K562 (cell line): ENCODE data around the gene DPP8. TPM values are rescaled to one million over a fixed set of nuclear protein-coding genes. Genes with fewer than 3 reads are reported as not detected.

Experiments used
- ATAC-seq: fragments of 200-7000 bp; cut with Tn5 transposase; 3 replicates; pipeline ENCODE4 v1.9.1; 2020; ENCODE audit warnings: moderate library complexity
- BruUV-seq: library from RNA; stranded (reverse); fragments of 400-500 nt; replicated peaks from 2 replicates; lab custom pipeline; 2021; lab: Mats Ljungman, UMichigan
- CTCF ChIA-PET: fragments of 300-600 bp; formaldehyde crosslinking; extraction: SDS; loops from one replicate; lab custom pipeline; 2021; ENCODE audit warnings: low intra/inter-chr PET ratio; lab: Yijun Ruan, JAX
- POLR2A ChIA-PET: fragments of 300-600, 350-650 bp; sonication (Branson Sonifier 250); formaldehyde crosslinking; extraction: SDS; loops from one replicate; lab custom pipeline; 2021; ENCODE audit warnings: antibody characterized with exemption, inconsistent platforms; lab: Yijun Ruan, JAX
- DNase-seq, 4 experiments: peaks; one replicate each; pipeline versions ENCODE4 v3.0.0 to v3.0.0-alpha.2; 2011 to 2018; ENCODE audit warnings: low spot score in 3 of 4, mixed read lengths in 3 of 4; ENCODE audit errors: extremely low read depth in 1 of 4
- FAIRE-seq: peaks from 2 replicates; lab custom pipeline; 2011; peaks lifted over from hg19 to GRCh38; lab: Jason Lieb, UNC
- H2AFZ ChIP-seq: 2 replicates; pipeline ENCODE4 v1.6.0; 2011; ENCODE audit warnings: low read depth, low read length, control low read depth, inconsistent platforms
- H3K27ac ChIP-seq: fragments of 200-600 bp; 3 replicates; pipeline ENCODE4 v1.8.0; 2011; ENCODE audit warnings: low read depth, mild to moderate bottlenecking, control low read depth, inconsistent platforms, low read length, moderate library complexity, mixed read lengths; ENCODE audit errors: extremely low read depth
- H3K27me3 ChIP-seq, 2 experiments: fragments of 300-600 bp in 1 of 2; 2 replicates in 1 of 2; 3 replicates in 1 of 2; pipeline versions ENCODE4 v1.6.0 to v1.8.0; 2011; ENCODE audit warnings: inconsistent platforms in 2 of 2, low read length in 2 of 2, mild to moderate bottlenecking in 1 of 2, mixed read lengths in 1 of 2, moderate library complexity in 1 of 2; ENCODE audit not compliant: control insufficient read depth in 2 of 2, insufficient read depth in 2 of 2
- H3K36me3 ChIP-seq: fragments of 300-600 bp; 3 replicates; pipeline ENCODE4 v1.8.0; 2011; ENCODE audit warnings: mild to moderate bottlenecking, low read length, inconsistent platforms; ENCODE audit not compliant: control insufficient read depth, insufficient read depth
- H3K4me1 ChIP-seq, 2 experiments: fragments of 200-600 bp in 1 of 2; replicated peaks in 1 of 2; 2 replicates in 1 of 2; 3 replicates in 1 of 2; pipeline versions ENCODE4 v1.5.1 to v1.8.0; 2011; ENCODE audit warnings: inconsistent platforms in 2 of 2, low read length in 2 of 2, mild to moderate bottlenecking in 1 of 2, mixed read lengths in 1 of 2, moderate library complexity in 1 of 2; ENCODE audit not compliant: control insufficient read depth in 2 of 2, insufficient read depth in 2 of 2
- H3K4me2 ChIP-seq: 2 replicates; pipeline ENCODE4 v1.6.1; 2011; ENCODE audit warnings: low read length, control low read depth, inconsistent platforms, mixed read lengths; ENCODE audit not compliant: insufficient read depth
- H3K4me3 ChIP-seq: fragments of 200-600 bp; sonication (generic), shearing (Covaris generic); 2 replicates; pipeline ENCODE4 v1.5.1; 2016; ENCODE audit warnings: control low read depth, inconsistent platforms
- H3K79me2 ChIP-seq: fragments of 200-600 bp; 3 replicates; pipeline ENCODE4 v1.8.0; 2011; ENCODE audit warnings: low read length, inconsistent platforms; ENCODE audit not compliant: control insufficient read depth, insufficient read depth
- H3K9ac ChIP-seq, 2 experiments: 2 replicates each; pipeline versions ENCODE4 v1.6.0 to v1.6.1; 2011; ENCODE audit warnings: low read depth in 2 of 2, low read length in 2 of 2, control low read depth in 1 of 2, inconsistent platforms in 1 of 2, mild to moderate bottlenecking in 1 of 2, mixed read lengths in 1 of 2; ENCODE audit not compliant: insufficient read depth in 1 of 2
- H3K9me1 ChIP-seq: one replicate; pipeline ENCODE4 v1.6.0; 2011; ENCODE audit warnings: inconsistent platforms, mild to moderate bottlenecking, low read length, moderate library complexity; ENCODE audit not compliant: control insufficient read depth, insufficient read depth
- H3K9me3 ChIP-seq: replicated peaks from 2 replicates; pipeline ENCODE4 v1.5.1; 2011; ENCODE audit warnings: low read depth, low read length, inconsistent platforms; ENCODE audit not compliant: control insufficient read depth, insufficient read depth
- H4K20me1 ChIP-seq: replicated peaks from 2 replicates; pipeline ENCODE4 v1.6.1; 2011; ENCODE audit warnings: low read length, inconsistent platforms, mixed read lengths; ENCODE audit not compliant: control insufficient read depth, insufficient read depth
- ATF3 ChIP-seq, 2 experiments: fragments of 450-650 bp in 1 of 2; sonication (generic) in 1 of 2; formaldehyde crosslinking in 1 of 2; IDR thresholded peaks in 1 of 2; conservative IDR thresholded peaks in 1 of 2; 2 replicates each; pipeline versions ENCODE4 v1.6.1 to v1.8.1; 2016 to 2023; ENCODE audit warnings: mild to moderate bottlenecking in 2 of 2, moderate library complexity in 2 of 2, inconsistent platforms in 1 of 2, missing genetic modification reagents in 1 of 2
- FOS ChIP-seq: IDR thresholded peaks from 3 replicates; pipeline ENCODE4 v1.6.1; 2011; ENCODE audit not compliant: insufficient read length; ENCODE audit errors: extremely low read depth
- ZKSCAN8 ChIP-seq: fragments of 200-800 bp; sonication (Bioruptor generic); IDR thresholded peaks from 2 replicates; pipeline ENCODE4 v1.6.1; 2016; ENCODE audit warnings: missing genetic modification characterization, missing compliant biosample characterization
- ZNF12 ChIP-seq: sonication (generic); formaldehyde crosslinking; IDR thresholded peaks from 2 replicates; pipeline ENCODE4 v1.4.0; 2020; ENCODE audit warnings: mild to moderate bottlenecking, missing genetic modification reagents
- ZNF121 ChIP-seq: sonication (generic); formaldehyde crosslinking; conservative IDR thresholded peaks from 2 replicates; pipeline ENCODE4 v1.8.0; 2022; ENCODE audit warnings: missing genetic modification reagents
- WGBS: fragments of 100-300 bp; shearing (Covaris generic); methylation state at CpG from one replicate; pipeline ENCODE4 v1.1.6; 2016; ENCODE audit warnings: low coverage, mixed read lengths; ENCODE audit not compliant: insufficient coverage; ENCODE audit errors: missing lambda C conversion rate; 5-methylcytosine and 5-hydroxymethylcytosine counted together
- in situ Hi-C: fragments of 300-500 bp; cut with MboI; formaldehyde crosslinking; loops from 4 replicates; pipeline ENCODE4 v1.15.0; 2018; ENCODE audit warnings: inconsistent platforms, mixed read lengths
- intact Hi-C: fragments of 100-400 bp; cut with micrococcal nuclease; formaldehyde crosslinking; loops from 2 replicates; pipeline ENCODE4 v1.14.2; 2022
- polyA plus RNA-seq, 8 experiments: library from polyadenylated mRNA; depleted of rRNA in 4 of 8; stranded (reverse) in 5 of 8; unstranded in 3 of 8; fragments of >200 nt; fragmentation: Nextera tagmentation in 2 of 8; fragmentation: Illumina TruSeq in 1 of 8; extraction: Ambion mirVana in 2 of 8; extraction: Trizol in 1 of 8; gene quantifications; 2 replicates each; pipeline versions ENCODE4 v1.2.1 to v1.2.3, GENCODE V29; 2011 to 2014; ENCODE audit warnings: inconsistent platforms in 1 of 8, missing spikeins in 1 of 8
- total RNA-seq, 7 experiments: library from RNA; depleted of rRNA in 6 of 7; stranded (reverse); fragments of >200 nt in 6 of 7; fragmentation: Illumina TruSeq in 2 of 7; extraction: Trizol in 2 of 7; gene quantifications; 2 replicates each; pipeline versions ENCODE4 v1.2.1 to v1.2.3, GENCODE V29; 2011 to 2021; ENCODE audit warnings: low replicate concordance in 1 of 7

The DPP8 gene
- total and polyA plus RNA-seq, 9 of the 15 experiments (the other 6 are each of a cell fraction or from before 2014, with no cell fraction given): 5.5 to 36.7 (median 20.7) TPM

GRCh38 chr15:65470866-65471265 is 46.6 kb downstream of the DPP8 start:
- in situ Hi-C loops: no loop called here
- no peaks in the 10 kb centered on the region for H3K4me1 ChIP-seq
- no peaks in the 10 kb centered on the region for H3K9me1 ChIP-seq
- DNase-seq: peak in 2 of 4 experiments; percentile 19
- POLR2A ChIA-PET: no interaction called here
- peaks cover 62% of the 10 kb centered on the region for H3K36me3 ChIP-seq
- no peak for FAIRE-seq
- H3K9ac ChIP-seq: no peak overlapping the region
- H3K79me2 ChIP-seq: no peaks in the 10 kb centered on the region
- ATAC-seq: no peak
- H3K4me3 ChIP-seq: no peak overlapping the region
- CTCF ChIA-PET: no interaction called here
- no peak overlapping the region for H3K4me2 ChIP-seq
- no TSS peak for BruUV-seq
- no peaks in the 10 kb centered on the region for H3K27me3 ChIP-seq
- intact Hi-C loops: no loop called here
- H2AFZ ChIP-seq: no peak overlapping the region
- 0 out of 2 replicates have a peak, but pooled peaks have one; percentile 26 for TF ChIP-seq ATF3 (IDR thresholded peaks at IDR 0.05)
- no peak for TF ChIP-seq ATF3 (CRISPR knock-in tag; conservative IDR thresholded peaks at IDR 0.05)
- no peak for TF ChIP-seq ZKSCAN8 (CRISPR knock-in tag)
- TF ChIP-seq, all 486 proteins: peak for 1
- no peaks in the 10 kb centered on the region for H3K9me3 ChIP-seq
- 57% methylated on average over 2 of the region's 3 CpGs for WGBS
- no peak overlapping the region for H3K27ac ChIP-seq
- H4K20me1 ChIP-seq: no peaks in the 10 kb centered on the region

GRCh38 chr15:65468229-65468909 is 49.1 kb downstream of the DPP8 start:
- CTCF ChIA-PET: no interaction called here
- POLR2A ChIA-PET: interaction anchor here (0.9 kb wide), 1 partner anchor 11 kb away, joined by 3 read pairs; no protein-coding TSS in a partner anchor
- no peak for FAIRE-seq

More at GRCh38 chr15:65468229-65468909, 49.1 kb downstream of the DPP8 start:
- 86% methylated on average over 5 of the region's 5 CpGs for WGBS
- Histone ChIP-seq H3K27ac (no peak overlapping the region), H3K36me3 (peaks cover 56% of the 10 kb centered on the region), H3K27me3 (no peaks in the 10 kb centered on the region), H3K9me1 (no peaks in the 10 kb centered on the region), H3K4me1 (no peaks in the 10 kb centered on the region), H2AFZ (no peak overlapping the region), H3K9me3 (no peaks in the 10 kb centered on the region), H3K4me2 (no peak overlapping the region), H4K20me1 (no peaks in the 10 kb centered on the region), H3K4me3 (no peak overlapping the region), H3K79me2 (no peaks in the 10 kb centered on the region), H3K9ac (no peak overlapping the region)
- TF ChIP-seq ZNF121 (CRISPR knock-in tag) (peak; percentile 59; the same call in 1 of the 2 replicates), ZNF12 (CRISPR knock-in tag) (no peak), FOS (no peak)
- ATAC-seq: no peak
- no peak for DNase-seq
- in situ Hi-C loops (no loop called here), intact Hi-C loops (no loop called here)
- BruUV-seq: no TSS peak
